ENCODE results near the gene MAFF.

Gene MAFF

DNA sequence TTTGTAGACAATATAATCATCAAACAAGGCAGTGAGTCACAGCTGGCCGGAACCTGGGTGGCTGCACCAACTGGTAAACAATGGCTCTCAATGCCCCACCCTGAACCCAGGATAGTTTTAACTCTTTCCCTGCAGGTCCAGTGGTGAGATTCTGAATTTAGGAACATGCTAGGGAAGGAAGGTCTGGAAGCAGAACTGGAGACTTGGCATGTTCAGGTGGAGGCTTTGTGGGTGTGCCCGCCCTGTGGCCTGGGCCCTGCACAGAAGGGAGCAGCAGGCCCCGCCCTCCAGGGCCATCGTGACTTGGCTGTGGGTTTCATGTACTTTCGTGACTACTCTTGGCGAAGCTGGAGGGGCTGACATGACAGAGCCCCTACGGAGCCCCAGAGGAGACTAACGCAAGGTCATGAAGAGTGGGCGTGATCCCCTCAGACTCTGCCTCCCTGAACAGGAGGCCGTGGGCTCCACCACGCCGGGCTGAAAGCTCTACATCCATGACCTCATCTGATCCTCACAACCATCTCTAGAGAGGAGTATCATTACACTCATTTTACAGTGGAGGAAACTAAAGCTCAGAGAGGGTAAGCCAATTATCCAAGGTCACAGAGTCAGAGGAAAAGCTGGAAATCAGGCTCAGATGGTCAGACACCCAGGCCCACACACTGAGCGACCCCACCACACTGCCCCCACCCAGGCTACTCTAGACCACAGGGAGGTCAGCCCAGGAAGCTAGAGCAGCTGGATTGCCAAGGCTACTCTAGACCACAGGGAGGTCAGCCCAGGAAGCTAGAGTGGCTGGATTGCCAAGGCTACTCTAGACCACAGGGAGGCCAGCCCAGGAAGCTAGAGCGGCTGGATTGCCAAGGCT, 27.3 kb downstream of the MAFF start:
- TF ChIP-seq, protein P1, sequence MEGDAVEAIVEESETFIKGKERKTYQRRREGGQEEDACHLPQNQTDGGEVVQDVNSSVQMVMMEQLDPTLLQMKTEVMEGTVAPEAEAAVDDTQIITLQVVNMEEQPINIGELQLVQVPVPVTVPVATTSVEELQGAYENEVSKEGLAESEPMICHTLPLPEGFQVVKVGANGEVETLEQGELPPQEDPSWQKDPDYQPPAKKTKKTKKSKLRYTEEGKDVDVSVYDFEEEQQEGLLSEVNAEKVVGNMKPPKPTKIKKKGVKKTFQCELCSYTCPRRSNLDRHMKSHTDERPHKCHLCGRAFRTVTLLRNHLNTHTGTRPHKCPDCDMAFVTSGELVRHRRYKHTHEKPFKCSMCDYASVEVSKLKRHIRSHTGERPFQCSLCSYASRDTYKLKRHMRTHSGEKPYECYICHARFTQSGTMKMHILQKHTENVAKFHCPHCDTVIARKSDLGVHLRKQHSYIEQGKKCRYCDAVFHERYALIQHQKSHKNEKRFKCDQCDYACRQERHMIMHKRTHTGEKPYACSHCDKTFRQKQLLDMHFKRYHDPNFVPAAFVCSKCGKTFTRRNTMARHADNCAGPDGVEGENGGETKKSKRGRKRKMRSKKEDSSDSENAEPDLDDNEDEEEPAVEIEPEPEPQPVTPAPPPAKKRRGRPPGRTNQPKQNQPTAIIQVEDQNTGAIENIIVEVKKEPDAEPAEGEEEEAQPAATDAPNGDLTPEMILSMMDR (IDR thresholded peaks at IDR 0.05): no peak

DNA sequence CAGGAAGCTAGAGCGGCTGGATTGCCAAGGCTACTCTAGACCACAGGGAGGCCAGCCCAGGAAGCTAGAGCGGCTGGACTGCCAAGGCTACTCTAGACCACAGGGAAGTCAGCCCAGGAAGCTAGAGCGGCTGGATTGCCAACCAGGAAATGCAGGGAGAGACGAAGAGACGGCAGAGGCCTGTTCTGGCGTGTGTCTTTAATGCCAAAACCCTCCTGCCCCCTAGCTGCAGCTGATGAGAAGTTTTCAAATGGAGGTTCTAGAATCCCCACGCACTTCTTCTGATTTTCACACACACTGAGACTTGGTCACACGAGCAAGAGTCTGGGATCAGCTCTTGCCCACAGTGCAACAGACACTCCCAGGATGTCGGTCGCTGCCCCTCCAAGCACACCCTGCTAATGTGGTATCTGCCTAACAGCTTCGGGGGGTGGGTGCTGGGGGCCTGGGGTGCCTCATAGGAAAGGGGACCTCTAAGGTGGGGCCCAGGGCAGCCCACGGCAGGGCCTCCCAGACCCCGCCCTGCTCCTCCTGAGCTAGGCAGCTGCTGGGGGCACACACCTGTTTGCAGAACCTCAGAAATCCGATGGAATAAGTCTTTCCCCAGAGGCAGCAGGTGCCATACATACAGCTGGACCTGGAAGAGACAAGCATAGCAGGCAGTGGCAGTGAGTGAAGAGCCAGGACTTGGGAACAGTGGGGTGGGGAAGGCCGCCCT, 28.5 kb downstream of the MAFF start:
- TF ChIP-seq, protein P1 (IDR thresholded peaks at IDR 0.05): peak; percentile 57

DNA sequence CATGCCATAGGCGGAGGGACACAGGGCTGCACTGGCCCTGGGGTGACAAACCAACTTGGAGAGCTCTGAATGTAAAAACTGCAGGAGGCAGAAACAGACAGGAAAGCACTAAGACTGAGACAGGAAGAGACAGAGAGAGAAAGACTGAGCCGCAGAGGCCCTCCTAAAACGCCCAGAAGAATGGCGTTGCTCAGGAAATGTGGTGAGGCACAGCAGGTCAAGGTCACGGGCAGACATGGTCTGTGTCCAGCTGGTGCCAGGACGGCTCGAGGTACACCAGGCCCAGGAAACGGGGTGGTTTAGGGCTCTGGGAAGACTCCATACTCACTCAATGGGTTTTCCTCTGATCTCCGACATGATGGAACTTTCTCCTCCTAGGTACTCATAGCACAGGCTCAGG, 29.1 kb downstream of the MAFF start:
- TF ChIP-seq, protein P1 (IDR thresholded peaks at IDR 0.05): no peak

DNA sequence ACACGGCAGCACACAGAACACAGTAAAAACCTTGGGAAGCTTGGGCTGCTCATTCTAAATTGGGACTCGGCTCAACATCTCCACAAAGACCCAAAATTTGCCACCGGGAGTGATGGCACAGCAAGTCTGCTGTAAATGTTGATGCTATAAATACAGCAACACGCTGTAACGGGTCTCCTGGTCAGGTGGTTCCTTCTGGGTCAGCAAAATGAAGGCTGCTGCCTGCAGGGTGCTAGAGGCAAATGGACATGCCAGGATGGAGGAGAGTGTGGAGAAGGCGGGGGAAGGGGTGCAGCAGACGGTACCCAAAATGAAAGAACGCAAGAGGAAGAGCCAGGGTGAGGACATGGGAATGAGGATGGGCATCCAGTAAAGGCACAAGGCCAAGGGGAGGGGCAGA, 30.4 kb downstream of the MAFF start:
- TF ChIP-seq, protein P1 (IDR thresholded peaks at IDR 0.05): no peak

DNA sequence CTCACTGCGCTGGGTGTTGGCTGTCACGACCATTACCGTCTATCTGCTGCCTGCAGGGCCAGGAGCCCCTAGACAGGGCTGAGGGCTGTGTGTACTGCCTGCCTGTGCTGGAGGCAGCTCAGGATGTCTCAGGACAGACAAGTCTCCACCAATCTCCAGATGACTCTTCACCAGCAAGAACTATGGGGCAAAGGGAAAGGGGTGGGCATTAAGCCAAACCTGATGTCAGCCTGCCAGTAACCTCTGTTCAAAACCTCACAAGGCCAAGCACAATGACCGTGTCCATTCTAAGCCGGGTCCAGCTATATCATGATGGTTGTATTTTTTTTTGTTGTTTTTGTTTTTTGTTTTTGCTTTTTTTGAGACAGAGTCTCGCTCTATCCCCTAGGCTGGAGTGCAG, 31.6 kb downstream of the MAFF start:
- TF ChIP-seq, protein P1 (IDR thresholded peaks at IDR 0.05): no peak

DNA sequence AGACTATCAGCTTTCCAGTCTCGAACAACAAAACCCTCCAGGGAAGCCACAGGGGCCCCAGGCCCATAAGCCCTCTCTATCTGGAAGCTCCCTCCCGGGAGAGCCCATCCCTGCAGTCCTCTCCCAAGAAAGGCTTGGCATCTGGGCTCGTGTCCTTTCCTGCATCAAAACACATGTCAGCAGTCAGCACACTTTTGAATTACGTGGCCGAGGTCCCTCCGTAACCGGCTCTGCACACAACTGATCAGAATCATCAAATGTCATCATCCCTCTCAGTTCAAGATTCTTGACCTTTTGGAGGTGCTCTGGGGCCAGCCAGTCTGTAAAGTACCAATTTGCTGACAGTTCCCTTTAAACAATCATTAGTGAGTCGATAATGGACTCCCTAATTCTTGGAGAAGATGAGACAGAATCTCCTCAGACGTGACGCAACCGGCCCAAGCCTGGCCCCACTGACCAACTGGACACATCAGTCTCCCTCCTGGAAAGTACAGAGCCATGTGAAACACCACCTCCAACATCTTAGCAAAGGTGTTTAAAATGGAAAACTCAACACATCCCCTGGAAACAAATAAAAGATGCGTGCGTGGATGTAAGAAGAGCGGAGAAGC, 33.6 kb downstream of the MAFF start:
- TF ChIP-seq, protein P1 (IDR thresholded peaks at IDR 0.05): no peak

DNA sequence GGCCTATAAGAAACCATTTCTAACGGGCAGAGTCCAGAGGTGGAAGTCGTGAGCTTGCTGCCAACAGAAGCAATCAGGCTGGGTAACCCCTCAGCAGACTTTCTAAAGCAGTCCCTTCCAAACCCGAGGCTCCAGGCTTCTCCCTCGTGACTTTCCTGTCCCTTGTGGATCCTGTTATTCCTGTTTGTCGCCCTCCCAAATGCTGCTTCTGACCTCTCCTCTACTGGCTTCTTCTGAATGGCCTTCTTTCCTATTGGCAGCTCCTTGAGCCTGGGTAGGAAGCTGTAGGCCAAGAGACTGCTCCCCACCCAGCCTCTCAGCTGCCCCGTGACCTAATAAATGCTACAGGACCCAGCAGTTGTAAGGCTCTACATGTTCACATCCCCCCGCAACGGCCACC, 35.0 kb downstream of the MAFF start:
- TF ChIP-seq, protein P1 (IDR thresholded peaks at IDR 0.05): no peak
